Measurements from ENCODE around the gene LMTK2. TPM values are rescaled to one million over a fixed set of nuclear protein-coding genes. Genes with fewer than 3 reads are reported as not detected.

The LMTK2 gene
- 10 to 100 TPM; 37.2 to 61.2 TPM for total RNA-seq

GRCh38 chr7:98106647-98107312 is at the start of gene LMTK2:
Gene LMTK2, plus strand, starts transcription at chr7:98106862. Its CDS starts 316 bp downstream, at chr7:98107178.
- peak; percentile 95 for DNase-seq
- Histone ChIP-seq H3K27ac (peak within 1 kb of the TSS; percentile 88), H3K27me3 (no peaks in the 10 kb centered on the region), H3K9me3 (no peaks in the 10 kb centered on the region), H3K9ac (ENCODE audit: low read depth in 2 of 2, low read length in 2 of 2) (peak within 1 kb of the TSS; percentile 72 to 97), H3K36me3 (no peaks in the 10 kb centered on the region), H3K4me1 (peaks cover 15% of the 10 kb centered on the region), H3K4me3 (peak within 1 kb of the TSS; percentile 98)
- intact Hi-C loops (cut with DNase I), result loop anchor here (5.0 kb wide), 1 partner anchor 61 kb away; no protein-coding TSS in a partner anchor
- TF ChIP-seq, protein P1, sequence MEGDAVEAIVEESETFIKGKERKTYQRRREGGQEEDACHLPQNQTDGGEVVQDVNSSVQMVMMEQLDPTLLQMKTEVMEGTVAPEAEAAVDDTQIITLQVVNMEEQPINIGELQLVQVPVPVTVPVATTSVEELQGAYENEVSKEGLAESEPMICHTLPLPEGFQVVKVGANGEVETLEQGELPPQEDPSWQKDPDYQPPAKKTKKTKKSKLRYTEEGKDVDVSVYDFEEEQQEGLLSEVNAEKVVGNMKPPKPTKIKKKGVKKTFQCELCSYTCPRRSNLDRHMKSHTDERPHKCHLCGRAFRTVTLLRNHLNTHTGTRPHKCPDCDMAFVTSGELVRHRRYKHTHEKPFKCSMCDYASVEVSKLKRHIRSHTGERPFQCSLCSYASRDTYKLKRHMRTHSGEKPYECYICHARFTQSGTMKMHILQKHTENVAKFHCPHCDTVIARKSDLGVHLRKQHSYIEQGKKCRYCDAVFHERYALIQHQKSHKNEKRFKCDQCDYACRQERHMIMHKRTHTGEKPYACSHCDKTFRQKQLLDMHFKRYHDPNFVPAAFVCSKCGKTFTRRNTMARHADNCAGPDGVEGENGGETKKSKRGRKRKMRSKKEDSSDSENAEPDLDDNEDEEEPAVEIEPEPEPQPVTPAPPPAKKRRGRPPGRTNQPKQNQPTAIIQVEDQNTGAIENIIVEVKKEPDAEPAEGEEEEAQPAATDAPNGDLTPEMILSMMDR (IDR thresholded peaks at IDR 0.05), result peak; percentile 89

DNA sequence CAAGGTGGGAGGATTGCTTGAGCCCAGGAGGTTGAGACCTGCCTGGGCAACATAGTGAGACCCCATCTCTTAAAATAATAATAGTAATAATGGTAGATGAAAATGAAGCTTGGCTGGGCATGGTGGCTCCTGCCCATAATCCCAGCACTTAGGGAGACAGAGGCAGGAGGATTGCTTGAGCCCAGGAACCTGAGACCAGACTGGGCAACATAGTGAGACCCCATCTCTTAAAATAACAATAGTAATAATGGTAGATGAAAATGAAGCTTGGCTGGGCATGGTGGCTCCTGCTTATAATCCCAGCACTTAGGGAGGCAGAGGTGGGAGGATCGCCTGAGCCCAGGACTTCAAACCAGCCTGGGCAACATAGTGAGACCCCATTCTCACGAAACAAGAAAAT is 49.5 kb upstream of the LMTK2 start:
- H3K27ac ChIP-seq, result no peak overlapping the region
- TF ChIP-seq, protein P1 (IDR thresholded peaks at IDR 0.05), result no peak
- no peak overlapping the region for H3K4me3 ChIP-seq
- H3K9me3 ChIP-seq, result no peaks in the 10 kb centered on the region
- H3K4me1 ChIP-seq, result no peaks in the 10 kb centered on the region
- H3K9ac ChIP-seq (ENCODE audit: low read depth in 2 of 2, low read length in 2 of 2), result no peak overlapping the region
- intact Hi-C loops (cut with DNase I), result no loop called here
- H3K27me3 ChIP-seq, result no peaks in the 10 kb centered on the region
- DNase-seq, result no peak
- H3K36me3 ChIP-seq, result no peaks in the 10 kb centered on the region

DNA sequence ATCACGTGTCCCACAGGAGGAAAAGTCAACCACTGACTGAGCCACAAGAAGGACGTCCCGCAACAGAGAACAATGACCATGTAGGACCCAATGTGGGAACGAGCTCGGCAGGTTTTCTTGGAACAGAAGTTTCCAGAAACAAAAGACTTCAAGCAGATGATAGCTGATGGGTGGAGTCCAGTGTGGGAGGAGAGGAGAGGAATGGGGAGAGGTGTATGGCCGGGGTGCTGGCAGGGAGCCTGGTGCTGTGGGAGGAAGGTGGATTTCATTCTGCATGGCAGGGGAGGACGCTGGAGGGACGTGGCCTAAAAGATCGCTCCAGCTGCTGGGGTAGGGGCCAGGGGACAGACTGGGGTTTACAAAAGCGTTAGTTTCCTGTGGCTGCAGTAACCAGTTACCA is 48.5 kb upstream of the LMTK2 start:
- Histone ChIP-seq H3K4me1 (no peaks in the 10 kb centered on the region), H3K4me3 (no peak overlapping the region), H3K27ac (no peak overlapping the region), H3K36me3 (no peaks in the 10 kb centered on the region), H3K9me3 (no peaks in the 10 kb centered on the region), H3K9ac (ENCODE audit: low read depth in 2 of 2, low read length in 2 of 2) (no peak overlapping the region), H3K27me3 (no peaks in the 10 kb centered on the region)
- TF ChIP-seq, protein P1 (IDR thresholded peaks at IDR 0.05), result no peak
- intact Hi-C loops (cut with DNase I), result no loop called here
- no peak for DNase-seq

GRCh38 chr7:98064233-98064632 is 42.4 kb upstream of the LMTK2 start:
- H3K4me3 ChIP-seq, result no peak overlapping the region
- H3K4me1 ChIP-seq, result no peaks in the 10 kb centered on the region
- no peak overlapping the region for H3K9ac ChIP-seq (ENCODE audit: low read depth in 2 of 2, low read length in 2 of 2)
- TF ChIP-seq, protein P1 (IDR thresholded peaks at IDR 0.05), result no peak
- H3K9me3 ChIP-seq, result no peaks in the 10 kb centered on the region
- intact Hi-C loops (cut with DNase I), result no loop called here
- H3K27ac ChIP-seq, result no peak overlapping the region
- H3K36me3 ChIP-seq, result no peaks in the 10 kb centered on the region
- no peak for DNase-seq
- no peaks in the 10 kb centered on the region for H3K27me3 ChIP-seq

GRCh38 chr7:98066208-98066607 is 40.5 kb upstream of the LMTK2 start:
- Histone ChIP-seq H3K4me3 (no peak overlapping the region), H3K27me3 (no peaks in the 10 kb centered on the region), H3K36me3 (no peaks in the 10 kb centered on the region), H3K9me3 (no peaks in the 10 kb centered on the region), H3K27ac (no peak overlapping the region), H3K9ac (ENCODE audit: low read depth in 2 of 2, low read length in 2 of 2) (no peak overlapping the region), H3K4me1 (no peaks in the 10 kb centered on the region)
- DNase-seq, result no peak
- TF ChIP-seq, protein P1 (IDR thresholded peaks at IDR 0.05), result no peak
- intact Hi-C loops (cut with DNase I), result no loop called here
